ENCODE results near the gene NSG1.
A peak's percentile ranks its signal among the peaks of the same experiment; 100 is the strongest.

The NSG1 gene

GRCh38 chr4:4368809-4369580 lies 17.9 kb upstream of the NSG1 start:
- FAIRE-seq (no peak), DNase-seq (ENCODE audit: insufficient read length, low spot score) (no peak)

- DNase-seq (ENCODE audit: insufficient read length, low spot score): no peak
- no peak for FAIRE-seq
Measured at GRCh38 chr4:4374388-4375098, 12.4 kb upstream of the NSG1 start.

- FAIRE-seq (no peak), DNase-seq (ENCODE audit: insufficient read length, low spot score) (no peak)
Measured at GRCh38 chr4:4376074-4376473, 10.8 kb upstream of the NSG1 start.

- DNase-seq (ENCODE audit: insufficient read length, low spot score) (no peak), FAIRE-seq (no peak)
Measured at GRCh38 chr4:4377191-4377590, 9.7 kb upstream of the NSG1 start.

- FAIRE-seq: no peak
- DNase-seq (ENCODE audit: insufficient read length, low spot score): no peak
Measured at GRCh38 chr4:4377732-4378460, 9.0 kb upstream of the NSG1 start.

GRCh38 chr4:4379540-4380087 lies 7.3 kb upstream of the NSG1 start:
- no peak for DNase-seq (ENCODE audit: insufficient read length, low spot score)
- no peak for FAIRE-seq

- DNase-seq (ENCODE audit: insufficient read length, low spot score): no peak
- FAIRE-seq: no peak
Measured at GRCh38 chr4:4383085-4383484, 3.8 kb upstream of the NSG1 start.

GRCh38 chr4:4384837-4385236 lies 2.1 kb upstream of the NSG1 start:
- DNase-seq (ENCODE audit: insufficient read length, low spot score) (no peak), FAIRE-seq (no peak)

GRCh38 chr4:4385729-4386295 lies 1.1 kb upstream of the NSG1 start:
- FAIRE-seq (no peak), DNase-seq (ENCODE audit: insufficient read length, low spot score) (no peak)

GRCh38 chr4:4386296-4386735 lies 586 bp upstream of the NSG1 start:
- DNase-seq (ENCODE audit: insufficient read length, low spot score) (no peak), FAIRE-seq (peak; percentile 64)

GRCh38 chr4:4387531-4388310 lies 819 bp downstream of the NSG1 start:
- DNase-seq (ENCODE audit: insufficient read length, low spot score): no peak
- FAIRE-seq: no peak

GRCh38 chr4:4388311-4388790 lies 1.4 kb downstream of the NSG1 start:
- DNase-seq (ENCODE audit: insufficient read length, low spot score): no peak
- no peak for FAIRE-seq

GRCh38 chr4:4388836-4389575 lies 2.1 kb downstream of the NSG1 start:
- DNase-seq (ENCODE audit: insufficient read length, low spot score) (no peak), FAIRE-seq (no peak)

GRCh38 chr4:4390046-4390445 lies 3.1 kb downstream of the NSG1 start:
- DNase-seq (ENCODE audit: insufficient read length, low spot score) (no peak), FAIRE-seq (no peak)

- DNase-seq (ENCODE audit: insufficient read length, low spot score): no peak
- FAIRE-seq: no peak
Measured at GRCh38 chr4:4390515-4391240, 3.8 kb downstream of the NSG1 start.

GRCh38 chr4:4391866-4392265 lies 5.0 kb downstream of the NSG1 start:
- DNase-seq (ENCODE audit: insufficient read length, low spot score) (no peak), FAIRE-seq (no peak)

- FAIRE-seq: no peak
- no peak for DNase-seq (ENCODE audit: insufficient read length, low spot score)
Measured at GRCh38 chr4:4392501-4393183, 5.7 kb downstream of the NSG1 start.

- FAIRE-seq: no peak
- DNase-seq (ENCODE audit: insufficient read length, low spot score): no peak
Measured at GRCh38 chr4:4394644-4395043, 7.7 kb downstream of the NSG1 start.
